Activated CD4-positive, CD25-positive, alpha-beta regulatory T cell (primary cell): Measurements from ENCODE around the gene GXYLT2.

ENCODE experiments used
- DNase-seq, 4 experiments: peaks; one replicate each; lab custom pipeline; 2025; lab: John Stamatoyannopoulos, UW

GXYLT2 gene

GRCh38 chr3:72887705-72888545, at the start of gene GXYLT2:
Gene GXYLT2 (plus strand): TSS chr3:72888046. CDS start chr3:72888234, 188 bp downstream.
- DNase-seq = no peak

- DNase-seq = no peak
Observed at GRCh38 chr3:72839057-72839456, 48.8 kb upstream of the GXYLT2 start.

GRCh38 chr3:72844436-72844993, 43.3 kb upstream of the GXYLT2 start:
- no peak for DNase-seq

- no peak for DNase-seq
Observed at GRCh38 chr3:72846166-72846565, 41.7 kb upstream of the GXYLT2 start.

GRCh38 chr3:72847282-72847681, 40.6 kb upstream of the GXYLT2 start:
- DNase-seq = no peak

- DNase-seq = peak; percentile 84 to 90 (median 87)
Observed at GRCh38 chr3:72847751-72848702, 39.8 kb upstream of the GXYLT2 start, which contains the start of gene SHQ1. Gene SHQ1 (minus strand): TSS chr3:72848445. CDS start chr3:72848340, 105 bp downstream.

GRCh38 chr3:72848703-72849081, 39.2 kb upstream of the GXYLT2 start:
- no peak for DNase-seq

GRCh38 chr3:72855001-72855400, 32.8 kb upstream of the GXYLT2 start:
- DNase-seq = no peak

- no peak for DNase-seq
Observed at GRCh38 chr3:72860053-72860452, 27.8 kb upstream of the GXYLT2 start.

GRCh38 chr3:72860846-72861245, 27.0 kb upstream of the GXYLT2 start:
- DNase-seq = no peak

- no peak for DNase-seq
Observed at GRCh38 chr3:72862314-72863090, 25.3 kb upstream of the GXYLT2 start.

- DNase-seq = no peak
Observed at GRCh38 chr3:72872183-72872582, 15.7 kb upstream of the GXYLT2 start.

- no peak for DNase-seq
Observed at GRCh38 chr3:72887343-72887704, 522 bp upstream of the GXYLT2 start.

GRCh38 chr3:72888546-72889309, 882 bp downstream of the GXYLT2 start:
- no peak for DNase-seq

- DNase-seq = no peak
Observed at GRCh38 chr3:72889310-72890165, 1.7 kb downstream of the GXYLT2 start.

- no peak for DNase-seq
Observed at GRCh38 chr3:72890166-72890925, 2.5 kb downstream of the GXYLT2 start.

GRCh38 chr3:72891053-72891855, 3.4 kb downstream of the GXYLT2 start:
- no peak for DNase-seq

GRCh38 chr3:72892081-72892775, 4.4 kb downstream of the GXYLT2 start:
- no peak for DNase-seq
